Lung (tissue), 12 donors: ENCODE results near the gene SH3BP2. TPM values are rescaled to one million over a fixed set of nuclear protein-coding genes. Genes with fewer than 3 reads are reported as not detected.

Source experiments
- ATAC-seq: fragments of 200-7000 bp; cut with Tn5 transposase; one replicate; pipeline ENCODE4 v1.9.1; 2020; ENCODE audit warnings: moderate number of reproducible peaks; ENCODE audit not compliant: insufficient read depth, low FRiP score
- DNase-seq, 3 donors: peaks; one replicate each; pipeline ENCODE4 v3.0.0-alpha.2; 2013 to 2017
- H3K27ac ChIP-seq, 2 donors: one replicate each; pipeline ENCODE4 v1.5.1; 2013; ENCODE audit warnings: mild to moderate bottlenecking in 2 of 2, moderate library complexity in 2 of 2, control low read depth in 1 of 2, inconsistent platforms in 1 of 2, low read depth in 1 of 2, low read length in 1 of 2
- H3K27me3 ChIP-seq, 3 donors: one replicate each; pipeline ENCODE4 v1.5.1; 2013; ENCODE audit warnings: low read length in 2 of 3; ENCODE audit not compliant: control insufficient read depth in 3 of 3, insufficient read depth in 3 of 3
- H3K36me3 ChIP-seq, 4 donors: one replicate each; pipeline ENCODE4 v1.5.1; 2013; ENCODE audit warnings: low read length in 4 of 4, mild to moderate bottlenecking in 1 of 4, moderate library complexity in 1 of 4; ENCODE audit not compliant: control insufficient read depth in 4 of 4, insufficient read depth in 4 of 4
- H3K4me1 ChIP-seq, 5 donors: one replicate each; pipeline ENCODE4 v1.5.1; 2013; ENCODE audit warnings: low read length in 5 of 5, mild to moderate bottlenecking in 2 of 5, moderate library complexity in 1 of 5; ENCODE audit not compliant: control insufficient read depth in 5 of 5, insufficient read depth in 5 of 5
- H3K4me3 ChIP-seq: one replicate; pipeline ENCODE4 v1.5.1; 2013; ENCODE audit warnings: mild to moderate bottlenecking, control low read depth, moderate library complexity
- H3K9ac ChIP-seq, 2 donors: one replicate each; pipeline ENCODE4 v1.5.1; 2013; ENCODE audit warnings: low read length in 2 of 2, control low read depth in 1 of 2; ENCODE audit not compliant: insufficient read depth in 1 of 2
- H3K9me3 ChIP-seq, 4 donors: one replicate each; pipeline ENCODE4 v1.5.1; 2013; ENCODE audit warnings: low read length in 3 of 4, mild to moderate bottlenecking in 1 of 4, moderate library complexity in 1 of 4; ENCODE audit not compliant: control insufficient read depth in 4 of 4, insufficient read depth in 3 of 4
- WGBS, 2 donors: extraction: QIAGEN DNeasy Blood & Tissue Kit; methylation state at CpG; one replicate each; pipeline ENCODE4 v1.1.7; 2013; 5-methylcytosine and 5-hydroxymethylcytosine counted together
- polyA plus RNA-seq, 2 donors: library from polyadenylated mRNA; stranded (reverse); fragments of 200-250 nt; gene quantifications; one replicate each; pipeline ENCODE4 v1.2.1, GENCODE V29; 2013
- total RNA-seq, 2 donors: library from RNA; depleted of rRNA in 1 of 2; stranded (reverse); fragments of >200 nt in 1 of 2; gene quantifications; one replicate each; pipeline ENCODE4 v1.2.1, GENCODE V29; 2014 to 2021
- TF ChIP-seq, protein P1 (sequence below): IDR thresholded peaks from 2 replicates; pipeline ENCODE4 v1.5.1; 2012; ENCODE audit warnings: mild to moderate bottlenecking; ENCODE audit errors: control extremely low read depth, extremely low read depth
- donor health status: control.
- donor health status: control.
- donor health status: Bipolar disorder and iron deficiency.
- donor health status: healthy.
- donor health status: DM: yes; HTN: yes; CAD: no.

Gene SH3BP2
- total and polyA plus RNA-seq, 4 donors: 49.9 to 117 (median 79.8) TPM

DNA sequence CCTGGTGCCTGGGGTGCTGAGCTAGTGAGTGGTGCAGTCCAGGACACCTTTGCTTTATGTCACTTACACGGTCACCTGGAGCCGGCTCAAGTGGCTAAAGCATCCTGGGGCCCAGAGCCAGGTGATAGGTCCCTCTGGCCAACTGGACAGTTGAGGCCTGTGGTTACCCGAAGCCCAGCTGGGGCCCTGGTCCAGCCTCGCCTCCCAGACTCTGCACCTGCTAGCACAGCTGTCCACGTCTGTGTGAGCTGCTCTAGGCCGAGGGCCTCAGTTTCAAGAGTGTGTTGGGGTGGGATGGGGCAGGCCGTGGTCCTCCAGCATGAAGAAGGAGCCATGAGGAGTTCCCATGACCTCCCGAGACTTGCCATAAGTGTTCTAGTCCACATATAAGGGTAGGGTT is 43.1 kb downstream of the SH3BP2 start:
- H3K9me3 ChIP-seq: no peaks in the 10 kb centered on the region
- no peak overlapping the region for H3K4me3 ChIP-seq
- H3K9ac ChIP-seq: no peak overlapping the region
- 90 to 96% methylated on average over 8 of the region's 8 CpGs for WGBS, 2 donors
- H3K4me1 ChIP-seq: peaks cover 0 to 27% (median 7%) of the 10 kb centered on the region in 5 donors
- TF ChIP-seq, protein P1, sequence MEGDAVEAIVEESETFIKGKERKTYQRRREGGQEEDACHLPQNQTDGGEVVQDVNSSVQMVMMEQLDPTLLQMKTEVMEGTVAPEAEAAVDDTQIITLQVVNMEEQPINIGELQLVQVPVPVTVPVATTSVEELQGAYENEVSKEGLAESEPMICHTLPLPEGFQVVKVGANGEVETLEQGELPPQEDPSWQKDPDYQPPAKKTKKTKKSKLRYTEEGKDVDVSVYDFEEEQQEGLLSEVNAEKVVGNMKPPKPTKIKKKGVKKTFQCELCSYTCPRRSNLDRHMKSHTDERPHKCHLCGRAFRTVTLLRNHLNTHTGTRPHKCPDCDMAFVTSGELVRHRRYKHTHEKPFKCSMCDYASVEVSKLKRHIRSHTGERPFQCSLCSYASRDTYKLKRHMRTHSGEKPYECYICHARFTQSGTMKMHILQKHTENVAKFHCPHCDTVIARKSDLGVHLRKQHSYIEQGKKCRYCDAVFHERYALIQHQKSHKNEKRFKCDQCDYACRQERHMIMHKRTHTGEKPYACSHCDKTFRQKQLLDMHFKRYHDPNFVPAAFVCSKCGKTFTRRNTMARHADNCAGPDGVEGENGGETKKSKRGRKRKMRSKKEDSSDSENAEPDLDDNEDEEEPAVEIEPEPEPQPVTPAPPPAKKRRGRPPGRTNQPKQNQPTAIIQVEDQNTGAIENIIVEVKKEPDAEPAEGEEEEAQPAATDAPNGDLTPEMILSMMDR: no peak
- no peaks in the 10 kb centered on the region for H3K27me3 ChIP-seq
- H3K36me3 ChIP-seq: peaks cover 5 to 48% (median 21%) of the 10 kb centered on the region in 4 donors
- H3K27ac ChIP-seq: no peak overlapping the region
- DNase-seq (no peak), ATAC-seq (no peak)

DNA sequence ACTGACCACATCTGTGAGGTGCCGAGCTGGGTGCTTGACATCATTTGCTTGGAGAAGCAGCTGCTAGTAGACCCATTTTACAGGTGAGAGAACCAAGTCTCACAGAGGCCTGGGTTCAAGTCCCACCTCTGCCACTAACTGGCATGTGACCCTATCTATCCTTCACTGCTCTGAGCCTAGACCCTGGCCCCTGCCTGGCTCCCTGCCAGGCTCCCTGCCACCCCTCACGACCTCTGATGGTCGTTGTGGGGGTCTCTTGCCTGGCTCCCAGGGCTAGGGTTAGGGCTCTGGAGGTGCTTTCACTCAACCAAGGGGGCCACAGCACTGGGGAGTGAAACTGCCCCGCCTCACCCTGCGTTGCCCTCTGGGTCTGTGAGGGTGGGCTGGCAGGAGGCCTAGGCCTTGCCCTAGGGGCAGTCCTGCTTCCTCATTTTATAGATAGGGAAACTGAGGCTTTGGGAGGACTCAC is 43.5 kb downstream of the SH3BP2 start:
- ATAC-seq: no peak
- no peak overlapping the region for H3K27ac ChIP-seq

DNA sequence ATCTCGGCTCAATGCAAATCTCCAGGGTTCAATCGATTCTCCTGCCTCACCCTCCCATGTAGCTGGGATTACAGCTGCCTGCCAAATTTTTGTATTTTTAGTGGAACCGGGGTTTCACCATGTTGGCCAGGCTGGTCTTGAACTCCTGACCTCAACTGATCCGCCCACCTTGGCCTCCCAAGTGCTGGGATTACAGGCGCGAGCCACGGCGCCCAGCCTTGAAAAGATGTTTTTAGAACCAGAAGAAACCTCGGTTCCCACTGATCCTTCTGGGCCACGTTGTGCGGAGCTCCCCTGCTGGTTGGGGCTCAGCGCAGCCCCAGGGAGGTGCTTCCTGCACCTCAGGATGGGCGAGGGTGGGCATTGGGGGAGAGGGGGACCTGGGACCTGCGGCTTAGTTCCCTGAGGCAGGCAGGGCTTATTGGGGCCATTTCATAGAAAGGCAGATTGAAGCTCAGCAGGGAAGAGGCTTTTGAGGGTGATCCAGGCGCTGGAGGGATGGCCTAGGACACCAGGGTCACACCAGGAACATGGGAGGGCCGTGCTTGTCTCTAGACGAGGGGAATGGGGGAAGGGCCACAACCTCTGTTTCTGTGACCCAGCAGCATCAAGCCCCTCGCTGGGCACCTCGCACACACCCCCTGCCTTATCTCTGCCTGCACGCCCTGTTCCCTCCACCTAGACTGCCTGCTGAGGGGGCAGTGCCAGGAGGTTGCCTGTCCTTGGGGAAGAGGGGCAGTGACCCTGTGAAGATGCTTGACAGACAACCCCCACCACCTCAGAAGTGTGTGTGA is 44.4 kb downstream of the SH3BP2 start:
- H3K27me3 ChIP-seq: no peaks in the 10 kb centered on the region
- H3K9me3 ChIP-seq: no peaks in the 10 kb centered on the region
- H3K4me1 ChIP-seq: peaks cover 0 to 28% (median 7%) of the 10 kb centered on the region in 5 donors
- DNase-seq: no peak
- peak overlapping the region in 1 of 2 donors; percentile 50 for H3K9ac ChIP-seq
- peaks cover 5 to 36% (median 13%) of the 10 kb centered on the region in 4 donors for H3K36me3 ChIP-seq
- WGBS, 2 donors: 66 to 70% methylated on average over 20 of the region's 20 CpGs
- H3K4me3 ChIP-seq: no peak overlapping the region
- TF ChIP-seq, protein P1: no peak
- ATAC-seq: no peak
- peak overlapping the region in 1 of 2 donors; percentile 83 for H3K27ac ChIP-seq

More for the DNA sequence above, 43.5 kb downstream of the SH3BP2 start:
- Histone ChIP-seq H3K27me3 (no peaks in the 10 kb centered on the region), H3K9ac (no peak overlapping the region), H3K36me3 (peaks cover 5 to 43% (median 19%) of the 10 kb centered on the region in 4 donors), H3K9me3 (no peaks in the 10 kb centered on the region), H3K4me1 (peaks cover 0 to 27% (median 7%) of the 10 kb centered on the region in 5 donors), H3K4me3 (no peak overlapping the region)
- TF ChIP-seq, protein P1: no peak
- DNase-seq: no peak
- WGBS, 2 donors: 78 to 80% methylated on average over 5 of the region's 5 CpGs
